Muscle layer of colon (tissue), 2 donors: ENCODE results near the gene MIR17HG.

Experiments used
- H3K27ac ChIP-seq: one replicate; pipeline ENCODE4 v1.7.0; 2013; ENCODE audit warnings: low read depth, mild to moderate bottlenecking, low read length, moderate library complexity
- H3K27me3 ChIP-seq, 2 donors: one replicate each; pipeline ENCODE4 v1.7.0; 2013; ENCODE audit warnings: low read length in 2 of 2, mild to moderate bottlenecking in 2 of 2; ENCODE audit not compliant: insufficient read depth in 2 of 2, control insufficient read depth in 1 of 2
- H3K36me3 ChIP-seq: one replicate; pipeline ENCODE4 v1.7.0; 2013; ENCODE audit warnings: mild to moderate bottlenecking, low read length; ENCODE audit not compliant: insufficient read depth
- H3K4me1 ChIP-seq: one replicate; pipeline ENCODE4 v1.7.0; 2013; ENCODE audit warnings: mild to moderate bottlenecking, low read length; ENCODE audit not compliant: insufficient read depth
- H3K4me3 ChIP-seq, 2 donors: one replicate each; pipeline ENCODE4 v1.7.0; 2013; ENCODE audit warnings: low read length in 2 of 2, low read depth in 1 of 2, mild to moderate bottlenecking in 1 of 2, moderate library complexity in 1 of 2
- H3K9ac ChIP-seq: one replicate; pipeline ENCODE4 v1.7.0; 2013; ENCODE audit warnings: low read length
- H3K9me3 ChIP-seq: one replicate; pipeline ENCODE4 v1.7.0; 2013; ENCODE audit warnings: mild to moderate bottlenecking, low read length
- donor health status: abdominal sarcoma.
- donor health status: Adenocarcinoma of cecum.

Gene MIR17HG

DNA sequence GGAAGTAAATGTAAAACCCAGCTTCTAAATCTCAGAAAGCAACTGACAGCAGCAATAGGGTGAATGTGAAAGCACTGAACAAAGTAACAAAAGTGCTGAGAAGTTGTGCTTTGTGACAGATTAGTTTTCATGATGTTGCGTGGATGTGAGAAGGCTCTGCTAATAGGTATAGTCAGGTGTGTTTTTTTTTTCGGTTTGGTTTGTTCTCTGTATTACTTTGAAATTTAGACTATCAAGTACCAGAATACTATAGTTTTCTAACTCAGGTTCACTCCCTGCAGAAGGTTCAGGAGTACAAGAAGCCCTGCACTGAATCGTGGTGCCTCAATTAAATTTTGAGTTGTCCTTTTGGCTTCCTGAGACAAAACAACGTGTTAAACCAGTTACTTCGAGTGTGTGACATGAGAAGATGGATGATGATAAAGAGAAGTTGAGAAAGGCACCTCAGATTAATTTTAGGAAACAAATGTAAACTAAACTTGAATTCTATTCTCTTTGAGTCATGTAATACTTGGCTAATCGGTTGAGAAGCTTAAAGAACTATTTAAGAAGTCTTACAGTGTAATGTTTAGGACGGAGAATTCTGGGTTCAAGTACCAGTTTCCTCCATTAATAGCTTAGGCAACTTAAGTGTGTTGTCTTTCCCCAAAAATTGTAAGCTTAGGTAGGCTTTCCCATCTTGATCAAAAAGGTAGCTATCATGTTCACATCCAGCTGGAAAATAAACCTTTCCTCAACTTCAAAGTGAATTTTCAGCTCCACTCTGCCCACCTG is 10.3 kb downstream of the MIR17HG start:
- Histone ChIP-seq H3K9me3 (no peaks in the 10 kb centered on the region), H3K4me3 (no peak overlapping the region), H3K4me1 (peaks cover 12% of the 10 kb centered on the region), H3K27me3 (no peaks in the 10 kb centered on the region), H3K36me3 (peaks cover 23% of the 10 kb centered on the region), H3K27ac (no peak overlapping the region), H3K9ac (no peak overlapping the region)

DNA sequence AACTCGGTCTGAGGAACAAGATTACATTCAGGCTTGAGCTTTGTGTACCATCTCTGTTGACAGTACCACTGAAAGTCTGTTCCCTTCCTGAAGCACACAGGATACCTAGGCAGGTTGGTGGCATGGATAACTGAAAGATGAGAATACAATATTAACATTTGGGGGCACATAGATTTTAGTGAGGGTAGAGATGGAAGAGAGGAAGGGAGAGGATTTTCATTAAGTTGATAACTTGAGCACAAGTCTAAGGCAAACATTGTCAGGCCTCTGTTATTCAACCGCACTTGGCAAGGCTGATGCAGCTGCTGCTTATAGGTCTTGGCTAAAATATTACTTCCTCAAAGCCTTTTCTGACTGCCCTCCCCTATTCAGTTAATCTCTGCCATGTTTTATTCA is 10.9 kb downstream of the MIR17HG start:
- Histone ChIP-seq H3K9me3 (no peaks in the 10 kb centered on the region), H3K27me3 (no peaks in the 10 kb centered on the region), H3K36me3 (peaks cover 21% of the 10 kb centered on the region), H3K4me3 (no peak overlapping the region), H3K9ac (no peak overlapping the region), H3K4me1 (peaks cover 9% of the 10 kb centered on the region), H3K27ac (no peak overlapping the region)

DNA sequence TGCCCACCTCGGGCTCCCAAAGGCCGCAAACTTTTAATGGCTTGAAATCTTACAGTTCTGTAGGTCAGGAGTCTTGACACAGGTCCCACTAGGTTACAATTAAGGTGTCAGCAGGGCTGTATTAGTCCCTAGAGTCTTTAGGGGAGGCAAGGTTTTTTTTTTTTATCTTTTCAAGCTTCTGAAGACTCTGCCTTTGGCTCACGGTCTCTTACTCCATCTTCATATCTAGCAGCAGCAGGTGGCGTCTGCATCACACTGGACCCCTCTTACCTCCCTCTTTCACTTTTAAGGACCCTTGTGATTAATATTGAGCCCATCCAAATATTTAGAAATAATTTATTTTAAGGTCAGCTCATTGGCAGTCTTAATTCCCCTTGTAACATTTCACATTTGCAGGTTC is 11.6 kb downstream of the MIR17HG start:
- H3K9ac ChIP-seq = no peak overlapping the region
- H3K4me1 ChIP-seq = peaks cover 1% of the 10 kb centered on the region
- H3K36me3 ChIP-seq = peaks cover 13% of the 10 kb centered on the region
- no peaks in the 10 kb centered on the region for H3K27me3 ChIP-seq
- no peak overlapping the region for H3K4me3 ChIP-seq
- H3K9me3 ChIP-seq = no peaks in the 10 kb centered on the region
- H3K27ac ChIP-seq = no peak overlapping the region

DNA sequence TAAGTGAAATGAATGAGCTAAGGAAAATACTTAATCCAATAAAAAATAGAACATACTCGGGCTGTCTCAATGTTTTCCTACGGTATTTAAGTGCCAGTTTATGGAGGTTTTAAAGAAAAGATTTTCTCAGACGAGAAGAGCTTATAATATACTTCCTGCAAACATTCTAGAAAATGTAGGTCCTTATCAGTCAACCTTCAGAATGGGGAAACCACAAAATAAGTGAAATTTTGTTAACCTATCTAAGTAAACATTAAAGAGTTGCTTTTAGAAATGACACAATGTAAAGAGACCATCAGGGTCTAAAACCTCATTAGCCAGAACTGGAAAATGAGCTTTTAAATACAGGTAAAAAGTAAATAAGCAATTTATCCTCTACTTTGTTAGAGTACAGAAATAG is 12.1 kb downstream of the MIR17HG start:
- Histone ChIP-seq H3K4me1 (no peaks in the 10 kb centered on the region), H3K27ac (no peak overlapping the region), H3K27me3 (no peaks in the 10 kb centered on the region), H3K9me3 (no peaks in the 10 kb centered on the region), H3K9ac (no peak overlapping the region), H3K4me3 (no peak overlapping the region), H3K36me3 (peaks cover 10% of the 10 kb centered on the region)

DNA sequence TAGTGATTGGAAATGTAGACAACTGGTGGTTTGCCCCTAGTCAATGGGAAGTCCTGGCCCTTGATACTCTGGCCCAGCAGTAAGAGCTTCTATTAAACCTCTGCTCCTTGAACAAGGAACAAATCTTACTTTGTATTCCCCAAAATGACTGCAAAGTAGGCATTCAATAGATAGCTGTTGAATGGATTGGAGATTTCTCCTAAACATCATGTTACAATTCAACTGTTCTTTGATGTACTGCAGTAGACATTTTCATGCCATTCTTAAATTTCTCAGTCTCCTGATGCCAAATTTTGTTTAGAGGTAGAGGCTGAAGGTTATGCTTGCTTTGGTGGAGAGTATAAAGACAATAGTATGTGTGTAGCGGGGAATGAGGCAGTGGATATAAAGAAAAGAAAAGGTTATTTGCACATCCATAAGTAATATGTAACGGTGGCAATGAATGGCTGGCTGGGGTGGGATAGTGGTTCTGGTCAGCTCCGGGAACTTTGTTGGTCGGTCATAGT is 12.8 kb downstream of the MIR17HG start:
- no peak overlapping the region for H3K9ac ChIP-seq

DNA sequence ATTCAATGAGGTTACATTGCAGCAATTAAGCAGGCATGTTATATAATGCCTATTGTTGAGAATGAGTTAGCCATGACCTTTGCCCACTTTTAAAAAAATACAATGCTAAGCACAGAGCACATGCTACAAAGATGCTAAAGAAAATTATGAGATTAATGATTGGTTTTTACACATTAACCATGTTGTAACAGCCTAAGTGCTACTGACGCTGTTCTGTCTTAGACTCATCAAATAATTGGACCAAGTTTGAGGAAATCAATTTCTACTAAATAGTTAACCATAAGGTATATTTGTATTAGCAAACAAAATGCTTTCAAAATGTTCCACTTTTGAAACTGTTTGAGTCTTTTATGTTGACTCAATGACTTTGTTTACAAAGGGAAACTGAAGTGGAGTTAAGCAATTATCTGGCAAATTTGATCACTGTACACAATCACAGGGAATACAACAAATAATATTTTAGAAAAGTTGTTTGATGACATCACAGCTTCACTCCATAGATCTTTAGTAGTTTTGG is 14.3 kb downstream of the MIR17HG start:
- Histone ChIP-seq H3K27ac (no peak overlapping the region), H3K4me3 (no peak overlapping the region), H3K36me3 (no peaks in the 10 kb centered on the region), H3K4me1 (no peaks in the 10 kb centered on the region), H3K9ac (no peak overlapping the region), H3K9me3 (no peaks in the 10 kb centered on the region), H3K27me3 (no peaks in the 10 kb centered on the region)

More for the DNA sequence above, 12.8 kb downstream of the MIR17HG start:
- Histone ChIP-seq H3K4me1 (no peaks in the 10 kb centered on the region), H3K27me3 (no peaks in the 10 kb centered on the region), H3K4me3 (no peak overlapping the region), H3K27ac (no peak overlapping the region), H3K9me3 (no peaks in the 10 kb centered on the region), H3K36me3 (peaks cover 3% of the 10 kb centered on the region)

DNA sequence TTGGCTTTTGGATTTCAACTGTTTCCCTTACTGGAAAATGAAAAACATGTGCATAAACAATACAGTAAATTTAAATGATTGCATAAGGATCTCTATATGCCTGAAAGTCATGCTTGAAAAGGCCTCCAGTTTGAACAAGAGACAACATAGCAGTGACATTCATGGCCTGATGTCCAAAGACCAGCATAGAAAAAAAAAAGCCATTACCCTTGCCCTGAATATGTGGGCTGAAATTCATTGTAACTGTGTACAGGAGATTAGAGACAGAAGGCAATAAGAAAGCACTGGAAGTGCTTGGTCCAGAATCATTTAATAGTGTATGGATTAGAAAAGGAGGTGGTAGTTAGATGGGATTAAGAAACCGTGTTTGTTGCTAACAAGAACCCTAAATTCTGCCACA is 15.4 kb downstream of the MIR17HG start:
- Histone ChIP-seq H3K36me3 (no peaks in the 10 kb centered on the region), H3K9me3 (no peaks in the 10 kb centered on the region), H3K4me1 (no peaks in the 10 kb centered on the region), H3K4me3 (no peak overlapping the region), H3K9ac (no peak overlapping the region), H3K27ac (no peak overlapping the region), H3K27me3 (no peaks in the 10 kb centered on the region)

DNA sequence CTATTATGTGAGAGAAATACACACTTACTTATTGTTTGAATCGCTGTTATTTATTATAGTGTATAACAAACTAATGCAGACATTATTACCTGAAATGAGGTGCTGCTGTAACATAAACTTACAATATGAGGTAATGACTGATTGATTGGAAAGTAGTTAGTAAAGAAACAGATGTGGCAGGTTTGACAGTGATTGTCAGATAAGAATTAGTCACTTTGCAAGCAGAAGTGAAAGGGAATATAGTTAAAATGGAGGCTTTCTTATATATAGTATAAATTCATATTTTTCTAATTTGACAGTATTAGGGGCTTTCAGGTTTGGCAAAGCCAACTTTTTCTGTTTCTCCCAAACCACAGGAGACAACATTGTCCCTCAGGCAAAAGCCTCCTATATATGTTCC is 20.6 kb downstream of the MIR17HG start:
- no peak overlapping the region for H3K27ac ChIP-seq
- no peaks in the 10 kb centered on the region for H3K4me1 ChIP-seq
- no peak overlapping the region for H3K4me3 ChIP-seq
- H3K9ac ChIP-seq = no peak overlapping the region
- H3K27me3 ChIP-seq = no peaks in the 10 kb centered on the region
- no peaks in the 10 kb centered on the region for H3K9me3 ChIP-seq
- no peaks in the 10 kb centered on the region for H3K36me3 ChIP-seq

DNA sequence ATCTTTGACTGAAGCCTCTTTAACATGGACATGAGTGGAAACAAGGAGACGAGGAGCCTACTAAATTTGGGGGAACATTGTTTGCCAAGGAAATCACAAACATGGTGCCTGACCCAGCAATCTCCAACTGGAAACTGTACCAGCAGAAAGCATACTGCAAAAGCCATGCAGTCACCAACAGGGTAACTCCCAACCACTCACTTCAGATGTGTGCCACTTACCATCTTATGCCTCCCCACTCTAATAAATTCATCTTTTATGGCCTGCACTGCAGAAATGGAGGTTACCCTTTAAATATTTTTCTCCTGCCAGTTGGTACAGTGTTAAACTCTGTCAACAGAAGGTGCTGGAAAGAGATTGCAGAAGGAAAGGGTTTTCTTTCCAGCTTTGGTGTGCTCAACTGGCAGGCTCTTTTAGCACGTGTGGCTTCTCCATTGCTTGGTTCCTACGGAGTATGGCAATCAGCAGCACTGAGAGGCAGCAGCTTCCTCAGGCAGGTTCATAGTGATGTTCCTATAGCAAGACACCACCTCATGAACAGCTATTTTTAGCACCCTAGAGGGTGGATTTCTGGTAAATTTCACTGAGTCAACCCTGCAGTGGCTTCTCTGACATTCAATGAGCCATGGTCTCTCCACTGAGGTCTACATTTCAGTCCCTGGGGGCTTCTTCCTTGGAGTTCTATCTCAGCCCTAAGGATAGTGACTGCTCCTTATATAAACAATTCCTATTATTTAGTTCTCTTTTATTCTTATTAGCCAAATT is 21.4 kb downstream of the MIR17HG start:
- no peaks in the 10 kb centered on the region for H3K36me3 ChIP-seq

DNA sequence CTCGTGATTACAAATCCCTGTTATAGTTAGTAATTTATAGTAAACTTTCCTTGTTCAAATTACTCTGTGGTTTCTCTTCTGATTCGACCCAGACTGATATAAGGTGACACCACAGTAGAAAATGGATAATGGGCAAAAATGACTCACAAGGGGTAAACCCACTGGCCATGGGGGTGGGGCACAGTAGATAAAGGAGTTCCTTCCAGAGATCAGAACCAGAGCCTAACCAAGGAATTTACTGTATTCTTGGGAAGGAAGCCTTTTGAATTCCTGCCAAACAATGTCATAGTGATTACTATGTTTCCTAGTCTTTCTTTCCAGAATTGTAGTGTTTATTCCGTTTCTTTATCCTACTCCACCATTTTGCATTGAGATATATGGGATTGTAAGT is 21.9 kb downstream of the MIR17HG start:
- Histone ChIP-seq H3K4me1 (no peaks in the 10 kb centered on the region), H3K9ac (no peak overlapping the region), H3K36me3 (no peaks in the 10 kb centered on the region), H3K27ac (no peak overlapping the region), H3K9me3 (no peaks in the 10 kb centered on the region), H3K27me3 (no peaks in the 10 kb centered on the region), H3K4me3 (no peak overlapping the region)

More for the DNA sequence above, 21.4 kb downstream of the MIR17HG start:
- no peaks in the 10 kb centered on the region for H3K27me3 ChIP-seq
- no peak overlapping the region for H3K4me3 ChIP-seq
- no peaks in the 10 kb centered on the region for H3K4me1 ChIP-seq
- H3K9me3 ChIP-seq = no peaks in the 10 kb centered on the region
- no peak overlapping the region for H3K9ac ChIP-seq
- no peak overlapping the region for H3K27ac ChIP-seq

DNA sequence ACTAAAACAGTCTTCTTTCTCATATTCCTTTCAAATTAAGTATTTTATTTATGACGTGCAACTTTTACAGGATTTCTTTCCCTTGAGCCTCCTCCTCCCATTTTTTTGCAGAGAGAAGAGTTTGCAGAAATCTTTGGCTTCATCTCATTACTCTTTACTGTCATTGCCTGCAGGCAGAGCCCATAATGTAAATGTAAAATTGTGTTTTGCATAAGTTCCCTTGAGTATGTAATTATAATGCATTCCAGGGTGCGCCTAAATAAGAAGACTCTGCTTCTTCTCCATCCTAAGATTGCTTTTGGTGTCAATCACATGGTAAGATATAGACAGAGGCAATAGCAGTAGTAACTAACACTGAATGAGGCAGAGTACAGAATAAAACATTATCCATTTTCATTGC is 23.0 kb downstream of the MIR17HG start:
- Histone ChIP-seq H3K27ac (no peak overlapping the region), H3K9me3 (no peaks in the 10 kb centered on the region), H3K36me3 (no peaks in the 10 kb centered on the region), H3K4me1 (no peaks in the 10 kb centered on the region), H3K9ac (no peak overlapping the region), H3K27me3 (no peaks in the 10 kb centered on the region), H3K4me3 (no peak overlapping the region)
